H54 (cell line): Measurements from ENCODE around the gene SPEN.
"Not testable (repeated sequence)": the region's sequence is repeated elsewhere in the genome, so short reads cannot be mapped to it uniquely, and the experiment has no call there.

Experiments
- DNase-seq: peaks from one replicate; pipeline ENCODE4 v3.0.0; 2011; ENCODE audit warnings: low spot score, mixed read lengths; ENCODE audit not compliant: insufficient read length
- FAIRE-seq: peaks from 3 replicates; lab custom pipeline; 2011; peaks lifted over from hg19 to GRCh38; lab: Jason Lieb, UNC
- POLR2A ChIP-seq: IDR thresholded peaks from 2 replicates; pipeline ENCODE4 v1.6.1; 2011; ENCODE audit warnings: low read depth, mild to moderate bottlenecking, low read length

Gene SPEN

GRCh38 chr1:15973772-15974171, 126.3 kb downstream of the SPEN start:
- DNase-seq (no peak), FAIRE-seq (no peak)
- no peak for TF ChIP-seq POLR2A

- no peak for TF ChIP-seq POLR2A
- FAIRE-seq, result no peak
These were observed 127.3 kb downstream of the SPEN start for GRCh38 chr1:15974855-15975254.

GRCh38 chr1:15975358-15975804, 127.9 kb downstream of the SPEN start:
- DNase-seq (peak; percentile 44), FAIRE-seq (no peak)
- TF ChIP-seq POLR2A, result peak; percentile 17; the same call in 1 of the 2 replicates

More at GRCh38 chr1:15974855-15975254, 127.3 kb downstream of the SPEN start:
- DNase-seq, result no peak

DNA sequence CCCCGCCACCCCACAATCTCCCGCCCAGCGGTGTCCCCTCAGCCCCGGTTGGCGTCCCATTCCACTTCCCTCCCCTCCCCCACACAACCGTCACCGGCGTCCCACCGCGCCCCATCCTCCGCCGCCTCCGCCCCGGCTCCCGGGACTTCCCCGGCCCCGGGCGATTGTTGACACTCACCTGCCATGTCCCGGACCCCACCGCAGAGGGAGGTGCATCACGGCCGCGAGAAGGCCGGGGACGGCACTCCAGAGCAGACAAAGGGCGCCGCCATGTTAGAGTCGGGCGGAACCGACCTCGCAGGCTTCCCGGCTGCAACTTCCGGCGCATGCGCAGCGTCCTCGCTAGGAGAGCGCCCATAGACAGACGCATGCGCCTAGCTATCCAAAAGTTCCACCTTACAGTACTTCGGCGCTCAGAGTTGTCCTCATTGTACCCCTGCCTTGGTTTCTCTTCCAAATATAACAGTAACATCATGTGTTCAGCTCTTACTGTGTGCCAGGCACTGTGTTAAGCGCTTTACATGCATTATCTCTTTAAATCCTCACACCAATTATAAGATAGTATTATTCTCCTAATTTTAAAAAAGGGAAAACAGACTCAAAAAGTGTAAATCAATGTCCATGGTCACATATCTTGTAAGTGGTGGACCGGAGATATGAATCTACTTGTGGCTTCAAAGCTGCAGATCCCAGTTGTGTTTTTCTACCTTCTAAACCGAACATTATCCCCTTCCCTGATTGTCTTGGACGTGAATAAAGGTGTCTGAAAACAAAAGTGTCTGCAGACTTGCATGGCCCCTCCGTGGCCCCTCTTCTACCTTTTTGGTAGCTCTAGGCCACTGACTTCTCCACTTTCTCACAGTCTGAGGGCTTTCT, 128.5 kb downstream of the SPEN start, which contains the start of gene ZBTB17:
Gene ZBTB17 (minus strand): TSS at position 297 of the 876 bp plus-strand sequence. CDS start 27,606 bp downstream, outside the sequence.
- TF ChIP-seq POLR2A, result peak; percentile 50; the same call in 1 of the 2 replicates
- DNase-seq, result peak; percentile 84
- peak; percentile 64 for FAIRE-seq

GRCh38 chr1:15977947-15978346, 130.4 kb downstream of the SPEN start:
- not testable (repeated sequence) for FAIRE-seq, DNase-seq

GRCh38 chr1:15981679-15982078, 134.2 kb downstream of the SPEN start:
- DNase-seq, result no peak
- FAIRE-seq, result no peak
- TF ChIP-seq POLR2A, result no peak

DNA sequence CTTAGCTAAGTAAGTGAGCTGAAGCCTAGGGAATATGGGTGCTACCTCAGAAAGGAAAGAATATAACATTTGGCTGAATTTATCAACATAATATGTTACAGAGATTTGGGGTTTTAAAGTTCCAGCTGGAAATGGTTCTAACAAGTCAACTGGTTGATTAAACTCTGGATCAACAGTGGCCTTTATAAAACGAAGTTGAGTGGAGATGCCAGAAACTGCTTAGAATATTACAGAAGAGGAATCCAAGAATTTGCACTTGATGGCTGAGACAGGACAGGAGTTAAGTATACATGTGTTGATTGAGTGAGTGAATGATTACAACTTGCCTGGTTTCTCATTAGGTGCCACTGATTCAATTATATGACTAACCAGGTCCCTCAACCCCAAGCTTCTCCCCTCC, 135.8 kb downstream of the SPEN start:
- FAIRE-seq (no peak), DNase-seq (no peak)
- TF ChIP-seq POLR2A, result no peak

DNA sequence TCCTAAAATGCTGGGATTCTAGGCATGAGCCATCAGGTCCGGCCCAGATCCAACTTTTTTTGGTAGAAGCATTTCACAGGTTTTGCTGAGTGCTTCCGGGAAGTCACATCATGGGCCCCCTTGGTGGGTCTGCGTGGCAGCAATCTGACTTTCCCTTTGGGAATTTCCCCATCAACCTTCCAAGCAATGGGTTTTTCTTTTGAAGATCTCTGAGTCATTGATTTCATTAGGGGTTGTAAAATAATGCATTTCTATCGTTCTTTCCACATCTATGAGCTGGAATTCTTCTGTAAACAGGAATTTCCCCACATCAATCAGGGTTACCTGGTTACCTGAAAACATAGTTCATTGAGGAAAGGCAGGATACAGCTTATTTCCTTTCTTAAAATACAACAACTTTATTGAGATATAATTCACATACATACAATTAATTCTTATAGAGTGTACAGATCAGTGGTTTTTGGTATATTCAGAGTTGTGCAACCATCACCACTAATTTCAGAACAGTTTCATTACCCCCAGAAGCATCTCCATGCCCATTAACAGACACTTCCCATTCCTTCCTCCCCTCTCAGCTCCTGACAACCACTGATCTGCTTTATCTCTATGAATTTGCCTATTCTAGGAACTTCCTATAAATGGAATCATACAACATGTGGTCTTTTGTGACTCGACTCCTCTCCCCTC, 138.2 kb downstream of the SPEN start:
- FAIRE-seq, result no peak
- DNase-seq, result no peak

DNA sequence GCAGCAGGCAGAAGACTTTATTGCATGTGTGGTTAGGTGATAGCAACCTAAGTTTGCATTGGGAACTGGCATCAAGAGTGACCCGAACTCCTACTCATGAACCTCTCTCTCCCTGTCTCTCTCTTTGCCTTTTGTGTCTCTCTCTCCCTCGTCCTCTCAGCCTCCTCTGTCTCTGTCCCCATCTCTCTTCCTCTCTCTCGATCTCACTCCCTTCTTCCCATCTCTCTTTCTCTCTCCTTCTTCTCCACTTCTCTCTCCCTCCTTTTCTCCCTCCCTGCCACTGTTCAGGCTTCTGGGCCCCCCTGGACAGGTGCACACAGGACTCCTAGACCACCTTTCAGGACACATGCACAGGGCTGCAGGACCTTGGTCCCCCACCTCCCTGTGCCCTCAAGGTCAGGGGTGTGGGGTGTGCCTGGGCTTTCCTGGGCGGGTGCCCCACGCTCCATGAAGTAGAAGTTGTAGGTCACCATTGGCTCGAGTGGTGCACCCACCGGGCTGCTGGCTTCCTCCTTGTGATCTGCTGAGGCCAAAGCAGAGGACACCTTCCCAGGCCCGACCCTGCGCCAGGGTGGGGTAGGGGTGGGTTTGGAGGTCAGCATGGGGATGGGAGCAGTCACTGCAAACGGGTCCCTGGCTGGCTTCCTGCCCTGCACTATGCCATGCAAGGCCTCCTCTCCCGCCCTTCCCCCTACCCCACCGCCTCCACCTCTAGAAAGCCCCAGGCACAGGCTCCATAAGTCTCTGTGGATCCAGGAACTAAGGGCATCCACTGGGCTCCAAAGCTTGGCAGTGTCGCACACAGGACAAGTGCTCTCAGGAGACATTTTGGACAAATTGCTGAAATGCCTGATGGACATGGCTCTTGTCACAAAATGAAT, 141.6 kb downstream of the SPEN start:
- TF ChIP-seq POLR2A, result no peak
- FAIRE-seq (no peak), DNase-seq (no peak)

More for the DNA sequence above, 138.2 kb downstream of the SPEN start:
- TF ChIP-seq POLR2A, result no peak

DNA sequence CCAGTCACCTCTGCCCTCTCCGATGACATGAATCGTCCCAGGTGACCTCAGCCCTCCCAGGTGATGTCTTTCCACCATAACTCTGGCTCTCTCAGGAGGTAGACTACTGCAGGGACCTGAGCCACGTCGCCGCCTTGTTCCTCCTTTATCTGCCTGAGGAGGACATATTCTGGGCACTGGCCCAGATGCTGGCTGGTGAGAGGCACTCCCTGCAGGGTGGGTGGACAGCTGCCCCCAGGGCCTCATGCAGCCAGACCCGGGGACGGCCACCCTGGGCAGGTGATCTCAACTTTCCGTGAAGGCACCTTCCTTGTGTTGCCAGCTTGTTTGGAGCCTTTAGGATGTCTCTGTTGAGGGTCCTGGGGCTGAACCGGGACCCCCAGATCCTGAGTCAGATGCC, 142.3 kb downstream of the SPEN start:
- no peak for TF ChIP-seq POLR2A
- DNase-seq (no peak), FAIRE-seq (no peak)
